ENCODE results near the gene SLC16A10. TPM values are rescaled to one million over a fixed set of nuclear protein-coding genes. Genes with fewer than 3 reads are reported as not detected.

SLC16A10 gene
- total and polyA plus RNA-seq, 2 of the 4 experiments (the other 2 are of a cell fraction): not detected

DNA sequence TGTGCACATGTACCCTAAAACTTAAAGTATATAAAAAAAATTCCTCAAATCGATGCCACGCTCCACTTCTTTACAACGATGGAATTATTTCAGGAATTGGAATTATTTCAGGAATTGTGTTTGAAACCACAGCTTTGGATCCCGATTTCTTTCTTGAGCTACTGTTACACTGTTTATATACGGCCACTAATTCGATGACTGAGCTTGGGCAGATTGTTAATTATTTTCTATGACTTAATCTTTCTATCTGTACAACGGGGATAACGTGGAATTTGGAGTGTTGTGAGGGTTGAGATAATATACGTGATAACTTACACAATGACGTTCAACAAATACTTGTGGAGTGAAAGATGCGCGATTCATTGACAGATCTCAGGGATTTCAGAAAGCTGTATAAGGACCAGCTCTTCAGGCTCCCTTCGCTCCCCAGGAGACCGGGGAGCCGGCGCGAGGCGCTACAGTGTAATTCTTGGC, 171.3 kb downstream of the SLC16A10 start:
- H2AK9ac ChIP-seq (replicated peaks; ENCODE audit: low read depth, low read length, poor library complexity): no peak overlapping the region
- peak overlapping the region in 1 of 2 experiments; percentile 76; a peak in 3 of 4 replicates for H4K8ac ChIP-seq (ENCODE audit: low read depth in 2 of 2, low read length in 2 of 2)
- peak overlapping the region; percentile 7; the same call in 1 of the 2 replicates for H3K4me3 ChIP-seq (ENCODE audit: insufficient read depth, low read depth, low read length)
- H3K9ac ChIP-seq (ENCODE audit: low read depth, low read length): 0 out of 2 replicates have a peak overlapping the region, but pooled peaks have one; percentile 34
- no peaks in the 10 kb centered on the region; the same call in 1 of the 2 replicates for H4K20me1 ChIP-seq (ENCODE audit: insufficient read depth, low read length)
- 2% methylated on average over 6 of the region's 18 CpGs; no CpG with 5 or more reads in 1 of the 2 experiments for WGBS, 2 experiments (ENCODE audit: extremely low coverage in 2 of 2, insufficient read length in 1 of 2)
- peaks cover 6% of the 10 kb centered on the region for H3K4me1 ChIP-seq (ENCODE audit: control insufficient read depth, insufficient read depth, low read length)
- no peak overlapping the region for H3K18ac ChIP-seq (ENCODE audit: low read depth, low read length)
- H3K79me1 ChIP-seq (ENCODE audit: low read depth in 1 of 2, low read length in 2 of 2): peaks cover 3 to 29% of the 10 kb centered on the region in 2 experiments; a peak in 3 of 4 replicates
- ChIA-PET POLR2A (ENCODE audit: unreplicated experiment) (no interaction called here), CTCF (interaction anchor here (0.8 to 1.9 kb wide), 16 partner anchors 9 to 384 kb away, joined by 3 to 6 read pairs (median 4); partner anchors contain the start of genes RPF2 and TRAF3IP2)
- dilution Hi-C loops (cut with HindIII; ENCODE audit: low sequenced_read_pairs, unreplicated experiment): no loop called here
- peak overlapping the region; percentile 85 for H3K14ac ChIP-seq (replicated peaks; ENCODE audit: low read depth, low read length)
- H3K36me3 ChIP-seq (ENCODE audit: control insufficient read depth, insufficient read depth, low read length): no peaks in the 10 kb centered on the region
- no peak overlapping the region for H4K5ac ChIP-seq (ENCODE audit: low read depth, low read length)
- peak overlapping the region; percentile 76 for H2BK120ac ChIP-seq (ENCODE audit: low read depth, low read length)
- H3K4me2 ChIP-seq (ENCODE audit: low read depth, low read length): peak overlapping the region; percentile 61
- ATAC-seq (ENCODE audit: low read depth) (peak; percentile 8), DNase-seq (no peak)
- 0 out of 3 replicates have a peak overlapping the region, but pooled peaks have one; percentile 18 for H2BK15ac ChIP-seq (ENCODE audit: low read depth, low read length)
- H3K27ac ChIP-seq (ENCODE audit: insufficient read depth, low read length): no peak overlapping the region
- intact Hi-C loops (cut with micrococcal nuclease): loop anchor here (1.0 to 5.0 kb wide), 5 partner anchors 201 to 785 kb away; partner anchors contain the start of gene REV3L
- TF ChIP-seq FOS (IDR thresholded peaks at IDR 0.05; ENCODE audit: low read depth, low read length) (no peak), RFX5 (IDR thresholded peaks at IDR 0.05; ENCODE audit: low read depth, low read length) (peak; percentile 32; the same call in 1 of the 2 replicates), MAFK (IDR thresholded peaks at IDR 0.05; ENCODE audit: low read depth, low read length) (no peak), RCOR1 (IDR thresholded peaks at IDR 0.05; ENCODE audit: insufficient replicate concordance, low read length) (peak; percentile 84)
- H2AK5ac ChIP-seq (ENCODE audit: low read depth, low read length): no peak overlapping the region
- no peak overlapping the region for H2BK5ac ChIP-seq (ENCODE audit: low read depth, low read length, poor library complexity, severe bottlenecking)
- H4K91ac ChIP-seq (ENCODE audit: insufficient read depth, low read depth, low read length): peak overlapping the region; percentile 34; the same call in 1 of the 2 replicates
- in situ Hi-C loops (cut with MboI; ENCODE audit: low sequenced_read_pairs): no loop called here
- peak overlapping the region; percentile 96 for H2AFZ ChIP-seq (replicated peaks; ENCODE audit: low read length, poor library complexity)
- H3K9me3 ChIP-seq (ENCODE audit: control insufficient read depth, insufficient read depth, low read length): no peaks in the 10 kb centered on the region
- no peaks in the 10 kb centered on the region for H3K9me1 ChIP-seq (ENCODE audit: insufficient read depth, low read length)
- H3K56ac ChIP-seq (ENCODE audit: extremely low read depth, insufficient read depth, low read length): no peak overlapping the region
- H3K27me3 ChIP-seq (ENCODE audit: control insufficient read depth, insufficient read depth, low read length): no peaks in the 10 kb centered on the region
- 0 out of 2 replicates have a peak overlapping the region, but pooled peaks have one; percentile 53 for H2BK20ac ChIP-seq (ENCODE audit: low read depth, low read length)
- no peak overlapping the region for H3K23ac ChIP-seq (ENCODE audit: low read depth, low read length)
- peak overlapping the region; percentile 59; the same call in 1 of the 2 replicates for H3K4ac ChIP-seq (ENCODE audit: low read depth, low read length)
- no TSS peak for BruUV-seq (replicated peaks)
